GM12801 (cell line): ENCODE results near the gene CACNB2.

ENCODE experiments used
- TF ChIP-seq, protein P1 (sequence below): IDR thresholded peaks from one replicate; pipeline ENCODE4 v1.5.1; 2011; ENCODE audit warnings: control low read depth; ENCODE audit not compliant: insufficient read length; ENCODE audit errors: extremely low read depth

CACNB2 gene

DNA sequence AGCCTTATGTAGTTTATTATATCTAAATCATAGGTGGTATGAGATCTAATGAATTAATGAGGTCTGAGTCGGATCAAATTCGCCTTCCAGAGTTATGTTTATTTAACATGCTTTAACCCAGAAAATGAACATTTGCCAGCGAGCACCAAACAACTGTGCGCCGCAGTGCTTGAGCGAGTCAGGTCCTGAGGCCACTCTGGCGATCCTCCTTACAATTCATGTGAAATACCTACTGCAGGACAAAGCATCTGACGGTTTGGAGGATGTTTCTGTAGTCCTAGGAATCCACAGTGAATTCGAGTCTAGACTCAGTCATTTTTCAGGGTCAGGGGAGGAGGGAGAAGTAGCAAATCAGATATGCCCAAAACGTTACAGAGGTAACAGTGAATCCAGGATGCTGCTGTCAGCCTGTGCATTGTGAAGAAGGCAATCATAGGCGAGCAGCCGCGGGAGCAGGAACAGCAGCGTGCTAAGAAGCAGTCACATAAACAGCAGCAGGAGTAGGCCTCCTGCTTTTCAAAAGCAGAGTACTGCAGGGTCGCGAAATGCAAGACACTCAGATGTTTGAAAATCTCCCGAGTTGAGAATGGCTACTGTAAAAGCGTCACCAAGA, 120.2 kb downstream of the CACNB2 start:
- TF ChIP-seq, protein P1, sequence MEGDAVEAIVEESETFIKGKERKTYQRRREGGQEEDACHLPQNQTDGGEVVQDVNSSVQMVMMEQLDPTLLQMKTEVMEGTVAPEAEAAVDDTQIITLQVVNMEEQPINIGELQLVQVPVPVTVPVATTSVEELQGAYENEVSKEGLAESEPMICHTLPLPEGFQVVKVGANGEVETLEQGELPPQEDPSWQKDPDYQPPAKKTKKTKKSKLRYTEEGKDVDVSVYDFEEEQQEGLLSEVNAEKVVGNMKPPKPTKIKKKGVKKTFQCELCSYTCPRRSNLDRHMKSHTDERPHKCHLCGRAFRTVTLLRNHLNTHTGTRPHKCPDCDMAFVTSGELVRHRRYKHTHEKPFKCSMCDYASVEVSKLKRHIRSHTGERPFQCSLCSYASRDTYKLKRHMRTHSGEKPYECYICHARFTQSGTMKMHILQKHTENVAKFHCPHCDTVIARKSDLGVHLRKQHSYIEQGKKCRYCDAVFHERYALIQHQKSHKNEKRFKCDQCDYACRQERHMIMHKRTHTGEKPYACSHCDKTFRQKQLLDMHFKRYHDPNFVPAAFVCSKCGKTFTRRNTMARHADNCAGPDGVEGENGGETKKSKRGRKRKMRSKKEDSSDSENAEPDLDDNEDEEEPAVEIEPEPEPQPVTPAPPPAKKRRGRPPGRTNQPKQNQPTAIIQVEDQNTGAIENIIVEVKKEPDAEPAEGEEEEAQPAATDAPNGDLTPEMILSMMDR = no peak

DNA sequence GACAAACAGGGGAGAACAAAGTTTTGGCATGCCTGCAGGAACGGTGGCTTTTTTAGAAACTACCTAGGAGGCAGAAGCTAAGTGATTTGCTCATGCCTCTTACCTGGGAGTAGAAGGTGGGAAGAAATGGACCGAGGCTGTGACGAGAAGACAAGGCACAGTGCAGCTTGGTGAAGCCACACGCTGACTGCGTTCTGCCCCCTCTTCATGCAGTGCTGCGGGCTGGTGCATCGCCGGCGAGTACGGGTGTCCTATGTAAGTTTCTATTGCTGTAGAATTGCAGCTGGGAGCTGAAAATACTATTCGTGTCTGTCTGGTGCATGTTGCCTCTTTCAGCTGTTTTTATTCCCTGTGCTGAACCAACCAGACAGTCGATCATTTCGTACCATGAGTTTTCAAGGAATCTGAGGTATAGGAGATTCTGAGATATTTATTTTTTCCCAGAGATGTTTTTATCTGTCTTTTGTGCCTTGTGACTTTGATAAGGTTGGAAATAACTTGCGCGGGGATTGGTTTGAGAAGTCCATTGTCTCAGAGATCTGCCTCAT, 120.9 kb downstream of the CACNB2 start:
- TF ChIP-seq, protein P1 = no peak

DNA sequence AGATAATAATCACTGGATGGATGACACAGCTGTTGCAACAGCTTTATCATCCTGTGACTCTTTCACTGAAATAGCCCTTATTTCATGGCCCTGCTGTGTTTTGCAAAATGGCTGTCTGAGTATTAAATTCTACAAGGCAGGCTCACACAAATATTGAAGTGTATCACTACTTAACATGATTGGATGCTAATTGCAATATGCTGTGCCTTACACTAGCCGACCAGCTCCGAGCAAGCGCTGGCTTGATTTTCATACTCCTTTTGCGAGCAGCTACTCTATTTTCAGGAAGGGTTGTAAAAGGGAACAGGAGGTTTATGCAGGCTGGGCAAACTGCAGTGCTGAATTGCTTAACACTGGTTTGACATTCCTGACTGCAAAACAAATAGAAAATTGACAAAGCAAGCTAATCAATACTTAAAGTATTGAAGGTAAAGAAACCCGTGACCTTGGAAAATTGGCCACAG, 121.6 kb downstream of the CACNB2 start:
- TF ChIP-seq, protein P1 = no peak

DNA sequence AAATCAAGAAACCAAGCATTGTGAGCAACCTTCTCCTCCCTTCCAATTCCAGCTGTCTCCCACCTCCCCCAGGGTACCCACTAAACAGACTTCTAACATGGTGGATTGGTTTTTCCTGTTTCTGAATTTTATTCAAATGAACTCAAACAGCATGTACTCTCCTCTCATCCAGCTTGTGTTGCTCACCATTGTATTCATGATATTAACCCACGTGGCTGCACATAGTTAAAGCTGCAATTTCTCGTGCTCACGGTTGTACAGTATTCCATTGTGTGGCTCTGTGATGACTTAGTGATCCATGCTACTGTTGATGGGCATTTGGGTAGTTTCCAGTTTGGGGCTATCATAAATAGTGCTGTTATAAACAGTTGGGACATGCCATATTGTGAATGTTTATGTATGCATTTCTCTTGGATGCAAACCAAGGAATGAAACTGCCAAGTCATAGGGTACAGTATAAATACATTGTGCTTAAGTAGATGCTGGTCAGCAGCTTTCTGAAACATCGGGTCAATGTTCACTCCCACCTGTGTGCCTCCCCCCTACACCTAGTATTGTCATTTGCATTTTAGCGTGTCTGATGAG, 124.3 kb downstream of the CACNB2 start:
- TF ChIP-seq, protein P1 = no peak

DNA sequence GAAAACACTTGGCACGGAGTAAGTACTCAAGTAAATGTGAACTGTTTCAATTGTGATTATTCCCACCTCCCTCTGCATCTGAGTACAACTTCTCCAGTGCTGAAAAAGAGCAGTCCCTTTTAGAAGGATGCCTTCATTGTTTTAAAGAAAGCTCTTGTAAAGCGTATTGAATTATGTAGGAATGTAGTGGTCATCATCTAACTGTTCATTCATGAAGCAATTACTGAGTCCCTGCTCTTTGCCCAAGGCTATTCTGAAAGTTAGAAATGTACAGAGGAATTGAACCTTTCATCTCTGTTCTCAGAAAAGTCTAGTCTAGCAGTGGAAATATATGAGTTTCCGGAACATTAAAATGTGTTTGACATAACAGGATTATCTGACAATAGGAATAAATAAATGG, 127.8 kb downstream of the CACNB2 start:
- TF ChIP-seq, protein P1 = no peak

DNA sequence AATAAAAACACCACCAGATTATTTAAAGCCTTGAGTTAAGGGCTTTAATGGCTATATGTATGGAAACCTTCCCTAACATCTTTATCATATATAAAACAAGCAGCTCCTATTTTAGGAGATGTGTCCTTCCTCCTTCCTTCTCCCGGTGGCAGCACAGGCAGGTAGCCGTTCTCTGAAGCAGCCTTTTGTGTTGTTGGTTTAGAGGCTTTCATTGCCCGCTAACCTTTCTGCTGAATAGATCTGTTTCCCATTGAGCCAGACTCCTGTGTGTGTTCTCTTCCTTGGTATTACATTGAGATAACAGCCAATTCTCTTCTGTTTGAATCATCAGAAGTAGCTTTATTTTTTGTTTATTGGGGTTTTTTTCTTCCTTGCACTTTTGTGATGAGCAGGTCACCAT, 131.3 kb downstream of the CACNB2 start:
- TF ChIP-seq, protein P1 = no peak

DNA sequence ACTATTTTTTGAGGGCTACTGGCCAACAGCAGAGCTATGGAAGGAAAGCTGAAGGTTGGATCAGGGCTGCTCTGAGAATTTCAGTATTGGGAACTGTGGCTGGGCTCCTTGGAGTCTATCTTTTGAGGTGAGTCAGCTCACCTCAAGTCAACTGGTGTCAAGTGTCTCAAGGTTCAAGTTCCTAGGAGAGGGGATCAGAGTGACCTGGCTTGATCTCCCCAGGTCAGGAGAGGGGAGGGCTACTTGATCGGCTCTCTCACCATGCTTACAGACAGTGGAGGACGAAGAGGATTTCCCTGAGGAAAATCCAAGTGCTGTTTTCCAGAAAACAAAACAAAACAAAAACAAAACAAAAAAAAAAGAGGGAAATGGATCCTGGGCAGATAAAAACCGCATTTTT, 132.8 kb downstream of the CACNB2 start:
- TF ChIP-seq, protein P1 = no peak
